ENCODE results near the gene KIF17.
"Not testable (repeated sequence)": the region's sequence is repeated elsewhere in the genome, so short reads cannot be mapped to it uniquely, and the experiment has no call there.

KIF17 gene

DNA sequence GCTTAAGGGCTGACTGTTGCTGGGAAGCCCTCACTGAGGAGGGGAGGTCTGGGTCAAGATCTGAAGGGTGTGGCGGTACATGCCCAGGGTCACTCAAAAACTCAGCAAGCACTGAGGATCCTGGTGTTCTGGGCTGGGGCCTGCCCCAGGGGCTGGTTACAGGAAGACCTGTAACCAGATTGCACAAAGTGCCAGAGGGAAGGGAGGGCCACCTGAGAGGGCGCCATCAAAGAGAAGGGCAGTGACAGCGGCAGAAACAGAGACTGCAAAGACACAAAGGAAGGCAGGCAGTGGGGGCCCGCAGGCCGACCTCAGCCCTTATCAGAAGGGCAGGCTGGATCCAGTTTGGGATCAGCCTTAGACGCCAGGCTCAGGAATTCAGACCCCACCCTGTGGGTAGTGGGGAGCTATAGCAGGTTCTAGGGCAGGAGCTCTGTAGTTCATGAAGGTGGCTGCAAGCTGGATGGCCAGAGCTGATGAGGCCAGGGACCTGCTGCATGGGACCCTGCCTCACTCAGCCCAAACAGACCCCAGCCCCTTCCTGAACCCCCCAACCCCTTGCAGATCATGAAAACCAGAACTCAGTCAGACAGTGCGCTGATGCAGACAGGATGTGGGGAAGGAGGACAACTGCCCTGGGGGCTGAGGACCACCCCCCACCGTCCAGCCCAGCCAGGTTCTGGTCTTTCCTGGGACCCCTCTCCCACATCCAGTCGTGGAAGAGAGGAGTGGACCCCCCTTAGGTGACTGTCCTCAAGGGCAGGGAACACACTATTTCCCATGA, 10.8 kb upstream of the KIF17 start:
- no peak for DNase-seq

- no peak for DNase-seq
These were observed 10.0 kb upstream of the KIF17 start for GRCh38 chr1:20727746-20728316.

DNA sequence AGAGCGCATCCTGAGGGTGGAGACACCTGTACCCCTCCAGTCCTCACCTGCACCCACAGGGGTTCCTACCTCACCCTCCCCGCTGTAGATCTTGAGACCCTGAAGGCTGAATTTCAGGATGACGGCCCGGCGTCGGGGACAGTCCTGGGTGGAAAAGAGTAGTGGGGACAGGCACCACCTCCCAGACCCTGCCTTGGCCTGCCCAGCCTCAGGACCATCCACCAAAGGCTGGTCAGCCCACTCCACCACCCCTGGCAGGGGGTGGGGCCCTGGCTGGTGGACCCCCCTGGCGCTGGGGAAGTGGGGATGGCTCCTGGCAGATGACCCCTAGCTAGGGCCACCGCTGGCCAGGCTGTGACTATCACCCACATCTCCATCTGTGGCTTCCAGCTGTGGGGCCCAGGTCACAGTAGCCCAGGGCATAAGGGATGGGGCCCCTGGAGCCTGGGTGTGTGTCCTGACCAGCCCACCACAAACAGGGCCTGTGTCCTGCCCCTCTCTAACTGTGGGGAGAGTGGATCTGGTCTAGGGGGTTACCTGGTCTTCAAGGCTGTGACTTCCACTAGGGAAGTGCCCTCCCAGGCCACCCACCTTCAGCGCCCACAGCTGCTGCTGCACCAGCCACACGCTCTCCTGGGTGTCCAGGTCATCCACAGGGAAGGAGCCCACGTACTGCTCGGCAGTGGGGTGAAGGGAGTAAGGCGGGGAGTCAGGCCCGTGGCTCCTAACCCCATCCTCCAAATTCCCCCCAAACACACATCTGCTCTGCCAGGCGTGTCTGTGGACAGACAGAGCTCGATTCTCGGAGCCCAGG, 9.3 kb upstream of the KIF17 start:
- no peak for DNase-seq

DNA sequence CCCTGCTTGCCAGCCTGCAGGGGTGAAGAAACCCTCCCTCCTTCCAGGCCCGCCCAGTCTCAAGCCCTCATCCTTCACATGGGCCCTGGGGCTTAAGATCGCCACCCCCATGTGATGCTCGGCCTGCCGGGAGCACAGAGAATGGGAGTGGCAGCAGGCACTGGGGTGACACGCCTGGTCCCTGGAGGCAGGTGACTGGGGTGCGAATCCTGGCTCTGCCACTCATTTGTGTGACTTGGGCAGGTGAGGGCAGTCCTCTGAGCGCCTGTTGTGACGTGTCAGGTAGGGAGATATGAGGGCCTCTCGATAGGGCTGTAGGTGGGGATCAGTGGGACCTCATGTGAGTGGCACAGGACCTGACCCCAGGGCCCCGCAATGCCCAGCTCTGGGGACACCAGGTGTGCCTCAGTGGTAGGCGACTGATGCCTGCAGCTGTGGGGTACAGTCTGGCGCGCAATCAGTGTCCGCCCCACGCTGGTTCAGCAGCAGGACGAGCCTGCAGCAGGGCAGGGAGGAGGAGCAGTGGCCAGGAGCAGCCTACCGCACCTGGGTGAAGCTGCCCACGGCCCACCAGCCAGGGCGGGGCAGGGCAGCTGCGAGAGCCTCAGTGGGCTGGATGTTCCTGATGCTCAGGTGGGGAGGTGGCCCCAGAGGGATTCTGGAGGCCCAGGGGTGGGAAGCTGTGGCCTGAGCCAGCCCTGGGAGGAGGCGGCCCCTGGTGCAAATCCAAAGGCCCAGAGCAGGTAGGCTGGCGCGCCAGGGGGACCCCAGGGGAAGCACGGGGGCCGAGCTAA, 8.5 kb upstream of the KIF17 start:
- DNase-seq: no peak

- DNase-seq: no peak
These were observed 7.6 kb upstream of the KIF17 start for GRCh38 chr1:20725189-20726117.

- DNase-seq: no peak
These were observed 6.8 kb upstream of the KIF17 start for GRCh38 chr1:20724364-20725188.

DNA sequence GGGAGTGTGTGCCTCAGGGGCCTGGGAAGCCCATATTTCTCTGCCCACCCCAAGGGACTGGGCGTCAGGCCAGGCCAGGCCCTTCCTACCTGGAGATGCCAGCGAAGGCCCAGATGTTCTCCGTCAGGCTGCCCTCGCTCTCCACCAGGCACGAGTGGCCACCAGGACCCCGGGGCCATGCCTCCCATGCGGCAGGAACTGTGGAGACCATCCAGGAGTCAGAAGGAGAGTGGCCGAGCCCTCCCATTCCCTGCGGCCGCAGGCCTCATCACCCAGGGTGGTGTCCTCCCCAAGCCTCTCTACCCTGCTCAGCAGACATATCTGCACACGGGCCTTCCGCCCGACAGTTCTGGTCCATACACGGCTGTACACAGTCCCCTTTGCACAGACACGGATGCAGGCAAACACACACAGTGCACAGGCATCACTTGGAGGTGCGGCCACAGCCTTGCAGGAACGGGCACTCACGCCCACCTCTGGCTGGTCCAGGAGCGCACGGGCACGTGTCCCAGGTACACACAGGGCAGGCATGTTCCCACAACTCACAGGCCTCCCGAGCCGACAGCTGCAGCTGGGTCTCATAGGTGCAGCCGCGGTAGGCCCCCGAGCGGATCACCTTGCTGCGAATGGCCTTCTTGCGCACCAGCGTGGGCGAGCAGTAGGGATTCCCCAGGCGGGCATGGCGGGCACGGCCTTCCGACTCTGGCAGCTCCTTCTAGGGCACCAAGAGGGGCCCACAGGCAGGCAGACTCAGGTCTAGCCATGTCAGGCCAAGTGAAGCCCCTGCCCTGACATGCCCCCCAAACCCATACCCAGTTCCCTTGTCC, 5.9 kb upstream of the KIF17 start:
- DNase-seq: no peak

DNA sequence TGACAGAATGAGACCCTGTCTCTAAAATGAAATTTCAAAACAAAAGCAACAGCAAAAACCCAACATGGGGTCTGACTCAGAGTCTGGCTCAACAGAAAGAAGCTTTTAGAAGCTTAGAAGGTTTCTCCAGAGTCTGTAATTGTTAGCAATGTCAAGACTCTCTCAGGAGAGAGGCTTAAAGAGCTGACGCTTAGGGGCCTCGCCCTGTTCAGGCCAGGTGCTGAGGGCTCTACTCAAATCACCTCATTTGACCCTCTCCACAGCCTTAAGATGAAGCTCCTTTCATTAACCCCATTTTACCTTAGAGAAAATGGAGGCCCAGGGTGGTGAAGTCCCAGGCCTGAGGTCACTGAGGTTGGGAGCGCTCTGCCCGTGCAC, 5.3 kb upstream of the KIF17 start:
- no peak for DNase-seq

DNA sequence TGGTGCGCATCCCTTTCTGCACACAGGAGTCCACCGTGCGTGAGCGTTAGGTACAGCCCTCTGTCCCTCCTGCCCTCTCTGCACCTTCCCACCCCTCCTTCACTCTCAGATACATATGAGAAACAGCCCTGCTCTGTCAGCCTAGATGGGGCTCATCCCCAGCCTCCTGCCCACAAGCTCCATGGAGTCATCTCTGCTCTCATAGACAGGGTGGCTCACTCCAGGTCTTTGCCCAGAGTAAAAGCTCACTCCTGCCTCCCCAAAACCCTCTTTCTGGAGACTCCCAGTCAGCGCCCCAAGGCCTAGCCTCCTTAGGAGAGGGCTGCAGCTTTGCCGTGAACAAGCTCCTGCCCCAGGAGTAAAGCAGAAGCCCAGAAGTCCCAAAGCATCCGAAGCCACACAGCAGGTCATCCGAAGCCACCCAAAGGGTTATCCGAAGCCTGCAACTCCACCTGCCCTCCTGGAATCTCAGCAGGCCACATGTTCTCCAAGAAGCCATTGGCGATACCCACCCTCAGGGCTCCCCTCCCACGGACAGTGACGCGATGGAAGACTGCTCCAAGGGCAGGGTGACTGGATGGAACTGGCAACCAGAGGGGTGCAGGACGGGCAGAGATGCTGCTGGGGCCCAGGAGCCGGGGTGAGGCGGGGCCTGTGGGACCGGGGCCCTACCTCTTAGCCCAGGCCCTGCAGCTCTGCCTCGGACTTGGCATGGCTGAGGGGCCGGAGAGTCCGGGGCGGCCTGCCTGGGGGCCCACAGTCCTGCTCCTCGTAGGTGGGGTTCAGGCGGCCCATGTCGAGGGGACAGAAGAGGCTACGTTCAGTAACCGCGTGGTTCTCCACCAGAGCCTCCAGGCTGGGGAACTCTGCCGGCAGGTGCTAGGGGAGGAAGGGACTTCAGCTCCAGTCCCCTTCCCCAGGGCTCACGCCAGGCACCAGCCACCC, 3.6 kb upstream of the KIF17 start:
- no peak for DNase-seq

- DNase-seq: no peak
These were observed 2.9 kb upstream of the KIF17 start for GRCh38 chr1:20720631-20721091.

- no peak for DNase-seq
These were observed 2.2 kb upstream of the KIF17 start for GRCh38 chr1:20719871-20720620.

DNA sequence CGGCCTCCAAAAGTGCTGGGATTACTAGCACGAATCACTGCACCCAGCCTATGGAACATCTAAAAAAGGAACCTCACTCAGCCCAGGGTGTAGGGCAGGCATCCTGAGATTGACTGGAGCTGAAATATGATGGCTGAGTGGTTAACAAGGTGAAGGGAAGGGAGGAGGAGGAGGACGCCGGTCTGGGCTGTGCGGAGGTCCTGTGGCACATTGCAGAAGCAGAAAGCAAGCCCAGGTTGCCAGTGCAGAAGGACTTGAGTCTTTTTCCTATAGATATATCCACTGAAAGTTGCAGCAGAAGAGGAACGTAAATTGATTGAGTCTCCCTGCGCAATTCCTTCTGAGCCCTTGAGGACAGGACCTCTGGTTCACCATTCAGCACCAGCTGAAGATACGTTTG, 1.5 kb upstream of the KIF17 start:
- no peak for DNase-seq

DNA sequence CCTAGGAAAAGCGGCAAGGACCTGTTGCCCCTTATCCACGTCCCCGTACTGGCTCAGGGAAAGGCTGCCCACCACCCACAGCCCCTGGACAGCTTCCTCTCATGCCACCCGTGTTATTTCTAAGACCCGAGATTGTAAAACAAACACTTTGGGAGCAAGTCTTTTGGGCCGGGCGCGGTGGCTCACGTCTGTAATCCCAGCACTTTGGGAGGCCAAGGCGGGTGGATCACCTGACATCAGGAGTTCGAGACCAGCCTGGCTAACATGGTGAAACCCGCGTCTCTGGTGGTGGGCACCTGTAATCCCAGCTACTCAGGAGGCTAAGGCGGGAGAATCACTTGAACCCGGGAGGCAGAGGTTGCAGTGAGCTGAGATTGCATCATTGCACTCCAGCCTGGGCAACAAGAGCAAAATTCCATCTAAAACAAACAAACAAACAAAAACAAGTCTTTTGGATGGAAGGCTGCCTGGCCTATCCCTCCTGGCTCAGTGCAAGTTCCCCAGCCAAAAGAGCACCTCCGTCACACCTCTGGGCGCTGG, 606 bp upstream of the KIF17 start:
- not testable (repeated sequence) for DNase-seq

DNA sequence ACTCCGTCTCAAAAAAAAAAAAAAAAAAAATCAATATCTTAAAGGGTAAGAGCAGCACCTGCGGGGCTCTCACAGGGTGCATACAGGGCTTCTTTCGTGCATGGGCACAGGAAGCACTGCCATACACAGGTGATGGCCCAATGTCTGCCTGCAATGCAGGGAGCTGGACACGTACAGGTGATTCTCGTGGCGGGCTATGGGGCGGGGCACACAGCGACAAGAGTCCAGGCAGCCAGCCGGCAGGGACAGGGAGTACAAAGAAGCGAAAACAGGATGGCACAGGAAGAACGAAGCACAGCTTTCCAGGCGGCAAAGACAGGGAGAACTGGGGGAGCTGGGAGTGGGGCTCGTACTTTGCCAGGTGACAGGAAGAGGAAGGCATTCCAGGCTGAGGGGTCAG, 1.6 kb downstream of the KIF17 start:
- DNase-seq: no peak

DNA sequence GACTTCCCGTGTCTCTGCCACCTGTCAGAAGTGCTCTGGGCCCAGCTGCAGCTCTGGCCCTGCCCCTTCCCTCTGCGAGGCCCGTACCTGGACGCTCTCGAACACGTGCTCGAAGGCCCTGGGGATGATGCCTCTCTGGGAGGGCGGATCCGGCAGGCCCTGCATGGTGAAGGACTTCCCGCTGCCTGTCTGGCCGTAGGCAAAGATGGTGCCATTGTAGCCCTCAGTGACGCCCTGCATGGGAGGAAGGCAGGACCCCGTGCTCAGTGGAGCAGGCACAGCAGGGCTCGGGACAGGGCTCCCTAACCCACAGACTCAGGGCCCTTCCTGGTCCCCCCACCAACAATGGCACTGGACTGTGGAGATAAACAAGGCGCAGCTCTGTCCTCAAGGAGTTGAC, 2.4 kb downstream of the KIF17 start:
- DNase-seq: no peak

GRCh38 chr1:20713440-20713839, 4.4 kb downstream of the KIF17 start:
- no peak for DNase-seq
